HG02840 (cell line): ENCODE measurements around the gene MLF2.

Source experiments
- ATAC-seq: cut with Tn5 transposase; IDR thresholded peaks from one replicate; pipeline ENCODE4 v1.9.1; 2021; ENCODE audit warnings: mild to moderate bottlenecking, moderate library complexity, moderate number of reproducible peaks; ENCODE audit not compliant: unreplicated experiment, low FRiP score

MLF2 gene

GRCh38 chr12:6752921-6753771 lies at the start of gene MLF2:
Gene MLF2 (minus strand): TSS chr12:6753141. CDS start chr12:6752334, 807 bp downstream.
- peak; percentile 82 for ATAC-seq

- ATAC-seq, result no peak
Measured at GRCh38 chr12:6799147-6799546, 46.2 kb upstream of the MLF2 start.

- no peak for ATAC-seq
Measured at GRCh38 chr12:6796576-6796975, 43.6 kb upstream of the MLF2 start.

DNA sequence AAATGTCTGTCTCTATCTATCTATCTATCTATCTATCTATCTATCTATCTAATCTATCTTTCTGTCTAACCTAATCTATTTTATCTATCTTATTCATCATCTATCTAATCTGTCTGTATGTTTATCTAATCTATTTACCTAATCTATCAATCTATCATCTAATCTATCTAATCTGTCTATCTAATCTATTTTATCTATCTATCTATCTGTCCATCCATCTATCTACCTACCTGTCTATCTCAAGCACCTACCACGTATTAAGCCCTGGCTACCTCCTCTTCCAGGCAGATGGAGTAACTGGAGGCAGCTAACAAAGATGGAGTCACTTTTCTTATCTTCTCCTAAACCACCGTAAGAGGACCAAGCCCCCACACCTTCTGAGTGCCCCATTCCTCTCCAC lies 42.1 kb upstream of the MLF2 start:
- ATAC-seq, result no peak

DNA sequence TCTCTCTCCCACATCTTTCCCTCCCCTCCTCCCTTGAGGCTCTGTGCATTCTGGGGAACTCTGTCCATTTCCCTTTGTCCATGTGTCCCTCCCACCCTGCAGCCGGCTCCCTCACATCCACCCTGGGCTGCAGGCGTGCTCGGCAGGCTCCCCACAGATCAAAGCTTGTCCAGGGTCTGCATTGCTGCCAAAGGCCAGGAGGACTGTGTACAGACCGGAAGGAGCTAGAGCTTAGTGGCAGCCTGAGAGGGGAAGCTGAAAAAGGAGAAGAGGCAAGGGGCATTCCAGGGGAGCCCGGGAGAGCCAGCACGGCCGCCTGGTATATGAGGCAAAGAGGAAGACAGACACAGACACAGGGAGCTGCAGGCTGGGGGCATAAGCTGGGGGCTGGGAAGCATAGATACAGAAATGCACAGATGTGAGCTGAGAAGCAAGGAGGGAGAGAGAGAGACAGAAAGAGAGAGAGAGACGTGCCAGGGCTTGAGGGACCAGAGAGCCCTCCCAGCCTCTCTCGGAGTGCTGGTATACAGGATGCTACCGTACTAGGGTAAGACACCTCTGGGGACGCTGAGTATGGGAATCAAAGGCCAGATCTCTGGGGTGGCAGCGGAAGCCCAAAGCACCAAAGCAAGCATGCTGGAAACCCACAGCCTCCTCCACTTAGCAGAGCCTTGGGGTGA lies 39.7 kb upstream of the MLF2 start:
- ATAC-seq, result no peak

DNA sequence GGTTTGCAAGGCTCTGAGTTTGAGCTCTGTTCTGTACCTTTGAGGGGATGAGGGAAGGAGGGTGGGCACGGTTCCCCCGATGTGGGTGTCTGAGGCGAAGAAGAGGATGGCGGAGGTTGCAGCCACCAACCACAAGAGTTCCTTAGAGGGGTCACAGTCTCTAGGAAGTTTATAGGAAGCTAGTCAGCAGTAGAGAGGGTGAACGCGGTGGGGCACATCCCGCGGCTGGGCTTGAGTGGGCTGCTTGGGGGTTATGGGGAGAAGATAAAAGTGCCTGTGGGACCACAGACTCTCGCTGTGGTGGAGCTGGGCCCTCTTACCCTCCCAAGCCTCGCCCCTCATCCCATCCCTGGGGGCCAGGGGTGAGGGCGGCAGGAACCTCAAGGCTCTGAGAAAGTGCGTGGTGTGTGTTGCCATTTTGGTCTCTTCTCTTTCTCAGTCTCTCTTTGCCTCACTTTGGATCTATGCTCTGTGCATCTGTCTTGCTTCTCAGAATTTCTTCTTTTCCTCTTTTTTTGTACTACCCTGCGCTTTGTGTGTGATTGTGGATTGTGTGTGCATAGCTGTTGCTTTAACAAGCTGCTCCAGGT lies 39.1 kb upstream of the MLF2 start:
- ATAC-seq, result no peak

DNA sequence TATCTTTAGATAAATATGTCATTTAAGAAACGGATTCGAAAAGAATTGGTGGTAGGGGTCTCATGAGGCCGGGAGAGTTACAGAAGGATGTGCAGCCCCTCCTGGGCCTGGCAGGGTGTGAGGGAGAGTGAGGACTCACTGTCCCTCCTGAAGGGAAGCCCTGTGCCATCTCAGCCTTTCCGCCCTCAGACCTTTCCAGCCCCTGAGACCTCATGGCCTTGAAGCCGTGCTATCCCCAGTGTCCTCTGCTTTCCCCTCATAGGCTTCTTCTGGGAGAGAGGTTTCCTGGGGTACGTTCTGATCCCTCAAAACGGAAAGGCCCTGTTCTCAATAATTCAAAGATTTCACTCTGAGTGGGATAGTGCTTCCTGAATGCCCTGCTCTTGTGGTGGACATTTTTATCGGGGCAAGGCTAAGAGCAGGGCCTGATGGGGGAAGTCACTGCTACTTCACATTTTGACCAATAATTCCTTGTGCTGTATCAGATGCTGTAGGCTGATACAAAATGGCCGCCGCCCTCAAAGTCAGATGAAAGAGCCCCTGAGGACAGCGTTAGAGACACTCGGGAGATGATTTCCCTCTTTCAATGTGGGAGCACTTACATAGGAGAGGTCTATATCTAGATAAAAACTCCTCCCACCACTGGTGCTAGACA lies 37.7 kb upstream of the MLF2 start:
- ATAC-seq, result no peak

- no peak for ATAC-seq
Measured at GRCh38 chr12:6788972-6789924, 36.3 kb upstream of the MLF2 start, which contains the start of gene CD4. Gene CD4 (plus strand): TSS chr12:6789528. CDS start chr12:6800139, 10,611 bp downstream.

DNA sequence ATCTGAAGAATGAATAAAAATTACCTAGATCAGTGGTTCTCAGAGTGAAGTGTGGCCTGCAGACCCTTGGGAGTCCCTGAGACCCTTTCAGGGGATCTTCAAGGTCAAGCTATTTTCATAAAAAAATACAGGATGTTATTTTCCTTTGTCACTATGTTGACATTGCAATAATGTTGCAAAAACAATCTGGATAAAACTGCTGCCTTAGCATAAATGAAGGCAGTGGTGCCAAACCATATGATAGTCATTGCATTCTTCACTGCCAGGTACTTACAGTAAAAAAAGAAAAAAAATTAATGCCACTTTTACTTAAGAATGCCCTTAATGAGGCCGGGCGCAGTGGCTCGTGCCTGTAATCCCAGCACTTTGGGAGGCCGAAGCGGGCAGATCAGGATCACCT lies 34.4 kb upstream of the MLF2 start:
- ATAC-seq, result no peak

DNA sequence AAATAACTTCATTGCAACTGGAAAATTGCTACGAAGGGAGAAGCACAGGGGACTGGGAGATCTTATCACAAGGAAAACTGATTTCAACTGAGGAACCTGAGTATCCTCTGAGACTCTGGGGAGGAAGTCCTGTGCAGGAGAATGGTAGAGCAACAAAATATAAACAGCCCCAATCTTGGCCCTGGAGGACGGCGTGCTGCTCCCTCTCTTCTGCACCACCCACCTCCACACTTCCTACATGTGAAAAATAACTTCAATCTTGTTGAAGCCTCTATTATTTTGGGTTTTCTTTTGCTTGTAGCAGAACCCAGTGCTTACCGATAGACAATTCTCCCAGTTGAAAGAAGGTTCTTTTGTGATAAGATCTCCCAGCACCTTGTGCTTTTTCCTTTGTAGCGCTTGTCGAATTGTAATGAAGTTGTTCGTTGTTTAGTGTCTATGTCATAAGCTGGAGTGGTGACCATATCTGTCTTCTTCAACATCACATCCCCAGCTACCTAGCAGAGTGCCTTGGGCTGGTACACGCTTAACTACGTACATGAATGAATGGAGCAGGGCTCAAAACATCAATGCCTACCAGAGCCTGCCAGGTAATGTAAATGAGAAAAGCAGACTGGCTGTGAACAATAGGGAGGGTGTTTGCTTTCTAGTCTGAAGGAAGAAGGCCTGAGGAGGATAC lies 33.6 kb upstream of the MLF2 start:
- ATAC-seq, result no peak

DNA sequence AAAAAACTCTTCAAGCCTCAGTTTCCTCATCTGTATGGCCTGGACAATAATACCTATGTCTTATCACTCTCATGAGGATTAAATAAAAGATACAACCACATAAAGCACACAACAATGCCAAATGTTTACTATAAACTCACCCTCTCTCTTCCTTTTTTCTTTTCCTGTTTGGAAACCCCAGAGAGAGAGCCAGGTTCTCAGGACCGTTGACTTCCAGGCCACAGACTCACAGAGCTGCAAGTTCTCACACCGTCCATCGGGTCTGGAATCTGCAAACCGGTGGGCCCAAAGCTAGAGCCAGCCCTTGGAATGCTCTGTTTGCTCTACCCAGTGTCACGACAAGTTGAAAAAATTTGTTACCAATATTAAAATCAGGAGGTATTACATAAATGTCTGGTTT lies 31.8 kb upstream of the MLF2 start:
- ATAC-seq, result no peak

- no peak for ATAC-seq
Measured at GRCh38 chr12:6784296-6784695, 31.4 kb upstream of the MLF2 start.

GRCh38 chr12:6783828-6784227 lies 30.9 kb upstream of the MLF2 start:
- no peak for ATAC-seq

DNA sequence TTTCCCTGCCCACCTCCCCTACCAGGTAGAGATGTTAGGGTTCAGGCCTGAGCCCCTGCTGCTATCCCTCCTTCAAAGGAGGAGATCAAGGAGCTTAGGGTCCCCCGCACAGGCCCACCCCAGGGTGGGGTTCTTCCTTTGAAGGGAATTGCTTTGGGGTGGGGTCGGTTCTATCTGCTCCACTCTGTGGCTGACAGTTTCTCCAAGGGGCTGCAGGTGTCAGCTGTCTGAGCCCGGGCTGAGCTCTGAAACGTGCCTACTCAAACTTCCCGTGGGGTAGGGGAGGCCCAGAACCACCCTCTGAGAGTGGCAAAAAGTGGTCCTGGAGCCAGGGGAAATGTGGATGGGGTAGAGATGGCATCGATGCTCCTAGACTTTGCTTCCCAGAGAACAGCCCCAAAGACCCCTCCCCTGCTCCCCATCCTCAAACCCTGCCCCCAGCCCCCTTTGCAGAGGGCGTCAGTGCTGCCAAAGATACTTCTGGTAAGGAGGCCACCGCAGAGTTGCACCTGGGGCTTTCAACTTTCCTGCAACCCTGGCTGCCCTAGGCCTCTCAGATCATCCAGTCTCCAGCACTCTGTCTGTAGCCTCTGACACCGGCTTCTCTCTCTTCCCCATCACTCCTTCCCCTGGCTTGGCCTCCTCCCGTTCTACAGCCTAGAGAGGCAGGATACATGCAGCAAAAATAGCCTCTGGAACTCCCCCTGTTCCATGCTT lies 30.1 kb upstream of the MLF2 start:
- ATAC-seq, result no peak

GRCh38 chr12:6782119-6782518 lies 29.2 kb upstream of the MLF2 start:
- no peak for ATAC-seq

DNA sequence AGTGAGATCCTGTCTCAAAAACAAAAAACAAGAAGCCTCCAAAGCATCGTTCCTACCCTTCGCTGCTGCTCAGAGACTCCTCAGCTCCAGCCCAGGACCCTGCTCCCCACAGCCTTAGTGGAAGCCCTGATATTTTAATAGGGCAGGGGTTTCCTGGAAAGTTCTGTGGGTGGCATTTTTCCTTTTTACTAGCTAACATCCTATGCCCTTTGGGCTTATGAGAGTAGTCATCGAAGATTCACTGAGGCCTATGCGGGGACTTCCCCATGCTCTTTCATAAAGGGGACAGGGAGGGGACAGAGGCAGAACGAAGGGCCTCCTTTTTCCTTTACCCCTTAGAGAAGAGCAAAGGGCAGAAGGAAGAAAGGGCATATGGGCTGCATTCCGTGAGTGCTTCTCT lies 27.6 kb upstream of the MLF2 start:
- ATAC-seq, result no peak

GRCh38 chr12:6779708-6780432 lies 26.9 kb upstream of the MLF2 start:
- ATAC-seq, result no peak
